HG03135 (cell line): Measurements from ENCODE around the gene NUS1.
"Not testable (repeated sequence)": the region's sequence is repeated elsewhere in the genome, so short reads cannot be mapped to it uniquely, and the experiment has no call there.

Experiments
- ATAC-seq: cut with Tn5 transposase; IDR thresholded peaks from one replicate; pipeline ENCODE4 v1.9.1; 2021; ENCODE audit warnings: mild to moderate bottlenecking, moderate library complexity; ENCODE audit not compliant: unreplicated experiment

The NUS1 gene

DNA sequence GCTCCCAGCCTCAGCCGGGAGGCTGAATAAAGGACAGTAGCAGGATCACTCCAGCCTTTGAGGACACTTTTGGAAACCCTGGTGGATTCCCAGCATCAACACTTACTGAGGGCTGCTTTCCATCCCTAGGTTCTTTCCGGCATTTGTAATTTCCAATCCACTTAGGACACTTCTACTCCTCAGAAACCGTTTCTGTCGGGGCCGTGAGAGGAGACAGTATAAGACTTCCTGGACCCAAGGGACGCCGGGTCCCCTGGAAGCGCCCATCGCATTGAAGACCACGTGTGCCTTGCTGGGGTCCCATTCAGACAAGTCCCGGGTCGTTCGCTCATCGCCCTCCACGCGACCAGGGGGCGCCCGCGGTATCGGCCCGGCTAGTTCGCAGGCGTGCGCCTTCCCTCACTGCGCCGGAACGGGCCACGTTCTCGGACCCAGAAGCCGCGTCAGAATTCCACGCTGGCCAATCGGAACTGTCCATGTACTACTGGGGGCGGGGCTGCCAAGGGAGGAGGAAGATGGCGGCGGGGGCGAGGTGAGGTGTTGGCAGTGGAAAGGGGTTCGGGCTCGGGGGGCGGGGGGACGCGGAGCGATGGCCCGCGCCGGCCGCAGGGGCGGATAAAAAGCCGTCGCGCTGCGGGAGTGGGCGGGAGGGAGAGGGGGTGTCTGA is at the start of gene NUS1:
TSS of gene NUS1 (plus strand) at position 479 of the 667 bp plus-strand sequence. CDS start 202 bp downstream, outside the sequence.
- peak; percentile 97 for ATAC-seq

DNA sequence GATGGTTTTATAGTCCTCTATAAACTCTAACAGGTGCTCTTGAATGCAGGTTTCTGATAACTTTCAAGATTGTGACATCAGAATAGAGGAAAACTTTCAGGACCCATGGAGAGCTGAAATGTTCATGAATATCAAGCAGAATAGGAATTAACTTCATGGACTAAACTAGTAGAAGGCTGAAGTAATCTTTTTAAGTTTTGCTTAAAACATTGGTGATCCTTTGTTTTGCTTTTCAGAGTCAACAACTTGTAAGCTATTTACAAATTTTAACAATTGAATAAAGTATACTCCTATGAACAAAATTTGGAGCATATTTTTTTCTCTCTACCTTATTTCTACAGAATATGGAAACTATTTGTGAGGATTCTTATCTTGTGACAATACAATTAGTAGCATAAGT is 47.7 kb upstream of the NUS1 start:
- ATAC-seq, result no peak

GRCh38 chr6:117629119-117629660 is 46.1 kb upstream of the NUS1 start:
- no peak for ATAC-seq

GRCh38 chr6:117637770-117638169 is 37.5 kb upstream of the NUS1 start:
- no peak for ATAC-seq

DNA sequence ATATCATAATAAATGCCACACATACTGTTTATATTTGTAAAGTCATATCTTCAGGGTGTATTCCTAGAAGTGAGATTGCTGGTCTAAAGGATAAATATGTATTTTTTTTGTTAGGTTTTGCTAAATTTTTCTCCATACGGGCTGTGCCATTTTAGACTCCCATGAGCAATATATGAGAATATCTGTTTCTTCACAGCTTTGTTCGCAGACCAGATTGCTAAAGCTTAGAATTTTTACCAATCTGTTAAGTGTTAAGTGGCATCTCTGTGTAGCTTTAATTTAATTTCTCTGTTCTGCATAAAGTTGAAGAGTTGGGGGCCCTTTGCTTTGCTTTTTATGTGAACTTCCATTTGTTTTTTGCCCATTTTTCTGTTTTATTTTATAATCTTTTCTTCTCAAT is 32.3 kb upstream of the NUS1 start:
- ATAC-seq, result no peak

- not testable (repeated sequence) for ATAC-seq
Measured at GRCh38 chr6:117651984-117652383, 23.3 kb upstream of the NUS1 start.

- ATAC-seq, result no peak
Measured at GRCh38 chr6:117653949-117654348, 21.3 kb upstream of the NUS1 start.

DNA sequence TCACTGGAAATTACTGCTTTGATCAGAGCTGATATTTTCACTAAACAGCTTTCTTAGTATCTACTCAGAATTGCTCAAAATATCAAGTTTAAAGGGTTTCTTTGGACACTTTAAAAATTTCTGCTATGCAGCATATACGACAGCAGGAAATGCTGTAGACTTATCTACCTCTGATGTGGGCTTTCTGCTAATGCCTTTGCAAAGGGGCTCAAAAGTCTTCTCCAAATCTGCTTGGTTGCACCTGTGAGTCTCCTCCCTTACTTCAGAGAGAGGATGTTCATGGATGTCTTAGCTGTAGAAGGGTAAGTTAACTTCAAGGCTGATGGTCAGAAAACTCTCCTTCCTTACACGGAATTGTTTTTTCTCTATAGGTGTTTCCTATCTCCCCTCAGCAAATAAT is 19.9 kb upstream of the NUS1 start:
- no peak for ATAC-seq

DNA sequence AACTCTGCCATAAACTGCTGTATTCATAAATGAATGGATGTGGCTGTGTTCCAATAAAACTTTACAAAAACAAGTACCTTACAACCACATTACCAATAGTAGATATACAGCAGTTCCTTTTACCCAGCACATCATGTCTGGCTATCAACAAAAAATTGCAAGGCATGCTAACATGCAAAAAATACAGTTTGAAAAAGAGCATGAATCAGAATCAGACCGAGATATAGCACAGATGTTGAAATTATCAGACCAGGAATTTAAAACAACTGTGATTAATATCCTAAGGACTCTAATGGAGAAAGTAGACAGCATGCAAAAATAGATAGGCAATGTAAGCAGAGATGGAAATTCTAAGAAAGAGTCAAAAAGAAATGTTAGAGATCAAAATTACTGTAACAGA is 8.4 kb upstream of the NUS1 start:
- no peak for ATAC-seq

DNA sequence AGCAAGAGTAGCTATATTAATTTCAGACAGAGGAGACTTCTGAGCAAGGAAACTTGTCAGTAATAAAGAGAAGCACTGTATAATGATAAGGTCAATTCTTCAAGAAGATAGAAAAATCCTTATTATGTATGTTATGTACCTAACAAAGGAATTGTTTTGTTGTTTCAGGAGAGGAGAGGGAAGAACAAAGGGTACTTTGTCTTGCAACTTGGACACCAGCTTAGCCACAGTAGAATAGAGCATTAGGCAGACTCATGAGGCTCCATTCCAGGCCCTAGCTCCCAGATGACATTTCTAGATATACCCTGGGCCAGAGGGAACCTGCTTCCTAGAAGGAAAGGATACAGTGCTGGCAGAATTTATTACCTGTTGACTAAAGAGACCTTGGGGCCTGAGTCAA is 6.5 kb upstream of the NUS1 start:
- ATAC-seq, result no peak

DNA sequence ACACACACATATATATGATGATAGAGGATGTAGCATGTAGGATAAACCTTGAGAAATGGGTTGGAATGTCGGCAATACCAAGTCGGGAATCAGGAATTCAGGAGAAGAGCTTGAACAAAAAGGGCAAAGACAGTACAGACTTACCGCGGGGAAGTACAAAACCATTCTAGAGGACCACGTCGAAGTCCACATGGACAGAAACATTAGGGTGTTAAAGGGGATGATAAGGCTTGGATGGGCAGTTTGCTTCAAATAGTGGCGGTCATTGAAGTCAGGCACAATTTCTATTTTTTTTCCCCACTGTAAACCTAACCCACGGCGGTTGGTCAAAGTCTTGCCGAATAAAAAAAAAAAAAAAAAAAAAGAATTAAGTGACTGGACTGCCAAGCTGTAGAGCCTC is 766 bp upstream of the NUS1 start:
- ATAC-seq, result no peak

GRCh38 chr6:117675658-117676301 is 511 bp downstream of the NUS1 start:
- ATAC-seq, result peak; percentile 33

DNA sequence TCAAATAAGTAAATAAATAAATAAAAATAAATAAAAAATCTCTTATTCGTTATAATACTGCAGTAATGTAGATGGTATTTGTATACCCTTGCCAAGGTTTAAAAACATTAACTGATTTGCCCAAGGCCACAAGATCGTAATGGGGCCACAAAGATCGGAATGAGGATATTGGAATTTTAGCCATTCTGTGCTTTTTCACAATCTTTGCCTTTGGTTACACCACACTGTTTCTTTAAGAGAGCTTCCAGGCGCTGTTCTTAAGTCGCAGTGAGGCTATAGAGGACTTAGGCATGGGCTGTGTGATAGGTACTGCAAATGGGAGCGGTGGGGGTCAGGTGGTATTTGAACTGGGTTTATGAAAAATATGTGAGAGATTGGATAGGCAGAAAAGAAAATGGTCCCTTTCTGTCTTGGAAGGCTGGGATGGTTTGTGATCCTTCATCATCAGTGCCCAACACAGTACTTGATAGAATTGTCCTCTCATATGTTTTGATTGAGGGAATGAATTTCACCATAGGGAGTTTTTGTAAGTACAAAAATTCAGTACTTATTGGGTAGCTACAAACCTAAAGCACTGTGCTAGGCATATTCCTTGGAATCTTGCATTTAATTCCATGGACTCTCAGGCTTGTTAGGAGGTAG is 1.4 kb downstream of the NUS1 start:
- ATAC-seq, result no peak

- no peak for ATAC-seq
Measured at GRCh38 chr6:117677553-117678141, 2.4 kb downstream of the NUS1 start.

- ATAC-seq, result no peak
Measured at GRCh38 chr6:117681162-117681741, 6.0 kb downstream of the NUS1 start.

DNA sequence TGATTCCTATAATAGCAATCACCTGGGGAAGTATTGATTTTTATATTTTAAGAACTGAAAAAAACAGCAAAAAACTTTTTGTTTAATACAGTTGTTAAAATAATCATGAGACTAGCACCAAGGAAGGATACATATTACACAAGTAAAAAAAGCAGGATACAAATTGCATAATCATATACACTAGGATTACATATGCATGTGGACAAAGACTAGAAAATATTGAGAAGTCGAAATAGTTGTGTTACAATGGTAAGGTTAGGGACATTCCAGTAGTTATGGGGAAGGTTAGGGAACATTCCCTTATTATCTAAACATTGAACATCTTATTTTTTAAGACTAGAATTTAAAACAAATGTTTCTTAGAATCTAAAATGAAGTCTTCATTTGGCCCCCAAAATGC is 9.5 kb downstream of the NUS1 start:
- ATAC-seq, result no peak

GRCh38 chr6:117685359-117685758 is 10.1 kb downstream of the NUS1 start:
- ATAC-seq, result no peak

DNA sequence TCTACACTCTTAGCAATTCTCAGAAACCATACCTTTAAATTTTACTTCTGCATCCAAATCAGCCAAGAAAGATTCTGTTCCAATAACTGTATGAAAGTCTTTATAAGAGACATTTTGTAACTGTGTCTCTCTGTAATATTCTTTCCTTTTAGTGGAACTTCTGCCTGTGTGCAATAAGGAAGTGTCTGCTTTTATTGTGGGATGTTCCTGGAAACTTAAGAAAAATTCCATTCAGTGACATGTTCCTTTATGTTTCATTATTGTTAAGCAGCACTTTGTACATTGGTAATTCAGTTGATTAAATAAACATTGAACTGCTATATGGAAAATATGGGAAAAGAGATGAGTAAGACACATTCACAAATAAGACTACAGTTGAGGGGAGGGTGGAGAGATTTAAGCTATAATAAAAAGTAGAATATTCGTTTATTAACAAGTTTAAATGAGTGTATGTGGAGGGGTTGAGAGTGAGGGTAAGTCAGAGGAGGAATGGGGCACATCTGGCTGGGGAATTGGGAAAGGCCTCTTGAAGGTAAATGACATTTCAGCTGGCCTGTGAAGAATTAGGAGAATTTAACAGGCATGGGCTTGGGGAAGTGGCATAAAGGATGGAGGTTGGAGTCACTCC is 11.9 kb downstream of the NUS1 start:
- no peak for ATAC-seq

DNA sequence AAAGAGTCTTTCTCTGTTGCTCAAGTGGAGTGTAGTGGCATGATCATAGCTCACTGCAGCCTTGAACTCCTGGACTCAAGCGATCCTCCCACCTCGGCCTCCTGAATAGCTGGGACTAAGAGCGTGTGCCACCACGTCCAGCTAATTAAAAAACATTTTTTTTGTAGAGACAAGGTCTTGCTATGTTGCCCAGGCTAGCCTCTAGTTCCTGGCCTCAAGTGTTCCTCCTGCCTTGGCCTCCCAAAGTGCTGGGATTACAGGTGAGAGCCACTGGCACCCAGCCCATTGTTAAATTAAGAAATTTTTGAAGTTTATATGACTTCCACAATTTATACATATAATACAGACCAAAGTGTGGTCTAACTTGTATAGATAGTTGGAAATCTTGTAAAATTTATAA is 14.3 kb downstream of the NUS1 start:
- ATAC-seq, result not testable (repeated sequence)

GRCh38 chr6:117706504-117706903 is 31.2 kb downstream of the NUS1 start:
- no peak for ATAC-seq
